Colon (tissue), 2 donors: ENCODE measurements around the gene DUS4L.

Experiments
- FAIRE-seq: peaks from 2 replicates; lab custom pipeline; 2012; peaks lifted over from hg19 to GRCh38; lab: Jason Lieb, UNC
- donor health status: control.
- donor health status: control.

Gene DUS4L

GRCh38 chr7:107615910-107616680 is 52.3 kb downstream of the DUS4L start:
- FAIRE-seq: no peak

DNA sequence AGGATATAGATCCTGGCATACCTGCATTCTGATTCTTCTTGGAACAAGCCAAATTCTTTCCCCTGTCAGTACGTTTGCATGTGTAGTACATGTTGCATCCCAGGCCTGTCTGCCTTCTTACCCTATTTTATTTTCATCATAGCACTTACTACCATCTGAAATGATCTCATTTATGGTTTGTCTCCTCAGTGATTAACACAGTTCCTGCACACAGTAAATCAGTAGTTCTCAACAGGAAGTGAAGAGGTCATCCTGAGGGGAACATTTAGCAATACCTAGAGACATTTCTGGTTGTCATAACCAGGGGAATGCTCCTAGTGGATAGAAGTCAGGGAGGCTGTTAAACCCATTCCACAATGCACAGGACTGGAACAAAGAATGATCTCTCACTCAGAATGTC is 58.7 kb downstream of the DUS4L start:
- FAIRE-seq: no peak

DNA sequence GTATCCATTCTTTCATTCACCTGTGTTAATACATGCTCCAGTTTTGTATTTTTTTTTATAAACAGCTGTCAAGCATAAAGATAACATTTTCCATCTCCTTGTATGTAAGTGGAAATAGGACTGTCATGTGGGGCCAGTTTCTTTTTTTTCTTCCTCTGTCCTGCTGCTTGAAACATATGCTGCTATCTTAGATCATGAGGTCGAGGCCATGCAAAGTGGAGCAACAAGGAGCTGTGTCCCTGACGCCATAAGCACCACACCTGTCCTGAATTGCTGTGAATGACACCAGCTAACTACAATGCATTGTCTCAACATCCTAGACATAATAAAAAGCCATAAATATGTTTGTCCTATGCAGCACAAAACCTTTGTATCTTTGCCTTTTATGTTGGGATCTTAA is 59.1 kb downstream of the DUS4L start:
- no peak for FAIRE-seq

DNA sequence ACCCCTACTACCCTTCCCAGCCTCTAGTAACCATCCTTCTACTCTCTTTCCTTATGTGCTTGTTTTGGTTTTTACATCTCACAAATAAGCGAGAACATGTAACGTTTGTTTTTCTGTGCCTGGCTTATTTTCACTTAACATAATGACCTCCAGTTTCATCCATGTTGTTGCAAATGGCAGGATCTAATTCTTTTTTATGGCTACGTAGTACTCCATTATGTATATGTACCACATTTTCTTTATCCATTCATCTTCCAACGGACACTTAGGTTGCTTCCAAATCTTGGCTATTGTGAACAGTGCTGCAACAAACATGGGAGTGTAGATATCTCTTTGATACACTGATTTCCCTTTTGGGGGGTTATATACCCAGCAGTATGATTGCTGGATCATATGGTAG is 63.2 kb downstream of the DUS4L start:
- no peak for FAIRE-seq
